HG03066 (cell line): ENCODE measurements around the gene RPL35.

ENCODE experiments used
- ATAC-seq: cut with Tn5 transposase; IDR thresholded peaks from one replicate; pipeline ENCODE4 v1.9.1; 2021; ENCODE audit warnings: low read depth; ENCODE audit not compliant: unreplicated experiment

RPL35 gene

GRCh38 chr9:124828489-124829333 lies 33.0 kb downstream of the RPL35 start:
- ATAC-seq, result no peak

- ATAC-seq, result no peak
These were observed 40.8 kb downstream of the RPL35 start for GRCh38 chr9:124820698-124821623.

- no peak for ATAC-seq
These were observed 43.1 kb downstream of the RPL35 start for GRCh38 chr9:124818431-124819281.

- no peak for ATAC-seq
These were observed 46.2 kb downstream of the RPL35 start for GRCh38 chr9:124815601-124816000.

GRCh38 chr9:124814164-124814535 lies 47.6 kb downstream of the RPL35 start:
- no peak for ATAC-seq

- ATAC-seq, result no peak
These were observed 48.1 kb downstream of the RPL35 start for GRCh38 chr9:124813501-124814163.

GRCh38 chr9:124813041-124813440 lies 48.7 kb downstream of the RPL35 start:
- ATAC-seq, result no peak

GRCh38 chr9:124812441-124812876 lies 49.3 kb downstream of the RPL35 start:
- no peak for ATAC-seq

GRCh38 chr9:124810663-124811355 lies 50.9 kb downstream of the RPL35 start:
- no peak for ATAC-seq

GRCh38 chr9:124809741-124810500 lies 51.8 kb downstream of the RPL35 start:
- ATAC-seq, result no peak

GRCh38 chr9:124809211-124809610 lies 52.5 kb downstream of the RPL35 start:
- ATAC-seq, result no peak

- ATAC-seq, result no peak
These were observed 53.4 kb downstream of the RPL35 start for GRCh38 chr9:124808246-124808956.
